Calu3 (cell line): ENCODE data around the gene ALG8. TPM values are rescaled to one million over a fixed set of nuclear protein-coding genes. Genes with fewer than 3 reads are reported as not detected.

Experiments
- BruUV-seq: library from RNA; stranded (reverse); fragments of 400-500 nt; replicated peaks from 2 replicates; lab custom pipeline; 2021; lab: Mats Ljungman, UMichigan
- CTCF ChIA-PET: fragments of 300-600 bp; sonication (Branson Sonifier 250); formaldehyde crosslinking; loops from one replicate; lab custom pipeline; 2022; ENCODE audit warnings: antibody characterized with exemption; lab: Charles Lee
- DNase-seq: peaks from one replicate; pipeline ENCODE4 v3.0.0; 2022
- H3K27ac Mint-ChIP-seq: one replicate; pipeline ENCODE4 v1.8.0; 2022; ENCODE audit warnings: mixed read lengths; ENCODE audit not compliant: unreplicated experiment
- H3K27me3 Mint-ChIP-seq: one replicate; pipeline ENCODE4 v1.8.0; 2022; ENCODE audit warnings: mixed read lengths; ENCODE audit not compliant: unreplicated experiment
- H3K36me3 Mint-ChIP-seq: one replicate; pipeline ENCODE4 v1.8.0; 2022; ENCODE audit warnings: mild to moderate bottlenecking, moderate library complexity, mixed read lengths; ENCODE audit not compliant: insufficient read depth, unreplicated experiment
- H3K4me1 Mint-ChIP-seq: one replicate; pipeline ENCODE4 v1.8.0; 2022; ENCODE audit warnings: mild to moderate bottlenecking, low read depth, mixed read lengths; ENCODE audit not compliant: unreplicated experiment
- H3K4me3 Mint-ChIP-seq: one replicate; pipeline ENCODE4 v1.8.0; 2022; ENCODE audit warnings: mild to moderate bottlenecking, low read depth, moderate library complexity, mixed read lengths; ENCODE audit not compliant: unreplicated experiment
- H3K9me3 Mint-ChIP-seq: one replicate; pipeline ENCODE4 v1.8.0; 2022; ENCODE audit warnings: low read depth, mixed read lengths; ENCODE audit not compliant: unreplicated experiment
- CTCF ChIP-seq: fragments of 200-600 bp; IDR thresholded peaks from one replicate; pipeline ENCODE4 v1.8.0; 2022; ENCODE audit warnings: antibody characterized with exemption; ENCODE audit not compliant: unreplicated experiment
- intact Hi-C: fragments of 100-400 bp; cut with micrococcal nuclease; formaldehyde crosslinking; loops from one replicate; pipeline ENCODE4 v1.10.0; 2022; ENCODE audit not compliant: unreplicated experiment
- total RNA-seq: library from RNA; stranded (reverse); gene quantifications from 2 replicates; pipeline ENCODE4 v1.2.3, GENCODE V29; 2022

The ALG8 gene
- total RNA-seq, 1 experiment from 2014 or later: 85.7 TPM

DNA sequence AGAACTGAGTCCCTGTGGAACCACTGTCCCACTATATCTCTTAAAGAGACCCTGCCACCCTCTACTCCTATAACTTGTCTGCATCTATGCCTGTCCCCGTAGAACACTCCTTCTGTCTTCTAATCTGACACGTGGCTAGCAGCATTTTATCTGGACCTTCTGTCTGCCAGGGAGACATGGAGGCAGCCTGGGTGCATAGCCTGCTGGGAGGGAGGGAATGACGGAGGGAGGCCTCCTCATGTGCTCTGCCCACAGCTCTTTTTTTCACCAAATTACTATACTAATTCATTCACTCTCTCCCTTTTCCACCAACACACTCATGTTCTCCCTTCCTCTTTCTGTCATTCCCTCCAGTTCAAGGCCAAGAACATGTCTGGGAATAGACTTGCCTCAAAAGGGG, 83.3 kb downstream of the ALG8 start:
- intact Hi-C loops: no loop called here
- Mint-ChIP-seq H3K36me3 (no peaks in the 10 kb centered on the region), H3K27ac (no peak overlapping the region), H3K9me3 (no peaks in the 10 kb centered on the region), H3K4me3 (no peak overlapping the region), H3K4me1 (peaks cover 2% of the 10 kb centered on the region), H3K27me3 (no peaks in the 10 kb centered on the region)
- no peak for TF ChIP-seq CTCF
- no peak for DNase-seq
- CTCF ChIA-PET: no interaction called here
- BruUV-seq: no TSS peak

GRCh38 chr11:78054971-78055370, 84.5 kb downstream of the ALG8 start:
- no peaks in the 10 kb centered on the region for H3K27me3 Mint-ChIP-seq
- intact Hi-C loops: no loop called here
- no peak for DNase-seq
- no peaks in the 10 kb centered on the region for H3K9me3 Mint-ChIP-seq
- CTCF ChIA-PET: no interaction called here
- TF ChIP-seq CTCF: no peak
- no peak overlapping the region for H3K27ac Mint-ChIP-seq
- no peaks in the 10 kb centered on the region for H3K36me3 Mint-ChIP-seq
- no peak overlapping the region for H3K4me3 Mint-ChIP-seq
- peaks cover 8% of the 10 kb centered on the region for H3K4me1 Mint-ChIP-seq
- no TSS peak for BruUV-seq

DNA sequence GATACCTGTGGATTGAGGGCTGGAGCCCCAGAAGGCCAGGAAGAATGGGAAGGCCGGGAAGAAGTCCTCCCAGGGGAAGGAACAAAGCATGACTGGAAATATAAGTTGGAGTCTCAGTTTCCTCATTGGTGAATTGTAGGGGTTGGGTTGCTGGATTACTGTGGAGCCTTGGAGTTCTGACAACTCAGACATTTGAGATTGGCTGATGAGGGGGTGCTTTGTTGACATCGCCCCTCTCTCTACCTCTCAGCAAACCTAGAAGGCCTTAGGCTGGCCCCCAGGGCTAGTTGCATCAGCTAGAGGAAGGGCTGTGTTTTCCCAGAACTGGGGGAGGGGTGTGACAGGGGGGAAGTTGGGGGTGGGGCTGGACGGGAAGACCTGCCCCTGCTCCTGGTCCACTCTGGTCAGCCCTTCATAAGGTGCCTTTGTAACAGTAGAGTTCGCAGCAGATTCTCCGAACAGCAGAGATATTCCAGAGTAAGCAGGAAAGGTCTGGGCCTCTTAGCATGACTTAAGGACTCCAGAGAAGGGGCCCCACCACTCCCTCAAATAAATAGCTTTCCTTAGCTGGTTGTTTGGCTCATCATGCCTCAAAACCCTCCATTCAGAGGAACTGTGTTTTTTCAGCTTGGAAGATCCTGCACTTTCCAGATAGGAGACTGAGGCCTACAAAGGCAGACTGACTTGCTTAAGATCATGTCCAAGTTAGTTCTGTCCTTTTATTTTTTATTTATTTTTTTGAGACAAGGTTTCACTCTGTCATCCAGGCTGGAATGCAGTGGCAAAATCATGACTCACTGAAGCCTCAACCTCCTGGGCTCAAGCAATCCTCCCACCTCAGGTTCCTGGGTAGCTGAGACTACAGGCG, 88.2 kb downstream of the ALG8 start:
- H3K27me3 Mint-ChIP-seq: no peaks in the 10 kb centered on the region
- H3K27ac Mint-ChIP-seq: no peak overlapping the region
- no peak for DNase-seq
- peaks cover under 1% of the 10 kb centered on the region for H3K36me3 Mint-ChIP-seq
- intact Hi-C loops: no loop called here
- CTCF ChIA-PET: interaction anchor here (0.7 kb wide), 1 partner anchor 48 kb away, joined by 3 read pairs; no protein-coding TSS in a partner anchor
- no peak for TF ChIP-seq CTCF
- peaks cover 13% of the 10 kb centered on the region for H3K4me1 Mint-ChIP-seq
- BruUV-seq: no TSS peak
- no peaks in the 10 kb centered on the region for H3K9me3 Mint-ChIP-seq
- H3K4me3 Mint-ChIP-seq: no peak overlapping the region

Other genes with a start within 250 kb of the ALG8 start
- gene INTS4, start 145.0 kb downstream of the ALG8 start, total RNA-seq: 35.4 and 43.9 TPM in 2 replicates
- gene KCTD14, start 116.3 kb downstream of the ALG8 start, total RNA-seq: 13.2 and 17.6 TPM in 2 replicates
- gene THRSP, start 75.8 kb downstream of the ALG8 start, total RNA-seq: not detected in 2 replicates
- 264 and 343 TPM in 2 replicates for gene NDUFC2, start 59.8 kb downstream of the ALG8 start, total RNA-seq
- gene KCTD21, start 49.0 kb upstream of the ALG8 start, total RNA-seq: 8.5 and 8.7 TPM in 2 replicates
- 6.8 and 7.8 TPM in 2 replicates for gene USP35, start 49.3 kb upstream of the ALG8 start, total RNA-seq